Islet of Langerhans (tissue), 1 donor: ENCODE data around the gene RAF1.
"Not testable (repeated sequence)": the region's sequence is repeated elsewhere in the genome, so short reads cannot be mapped to it uniquely, and the experiment has no call there.

ENCODE experiments used
- FAIRE-seq: peaks from one replicate; lab custom pipeline; 2011; peaks lifted over from hg19 to GRCh38; lab: Jason Lieb, UNC

The RAF1 gene

DNA sequence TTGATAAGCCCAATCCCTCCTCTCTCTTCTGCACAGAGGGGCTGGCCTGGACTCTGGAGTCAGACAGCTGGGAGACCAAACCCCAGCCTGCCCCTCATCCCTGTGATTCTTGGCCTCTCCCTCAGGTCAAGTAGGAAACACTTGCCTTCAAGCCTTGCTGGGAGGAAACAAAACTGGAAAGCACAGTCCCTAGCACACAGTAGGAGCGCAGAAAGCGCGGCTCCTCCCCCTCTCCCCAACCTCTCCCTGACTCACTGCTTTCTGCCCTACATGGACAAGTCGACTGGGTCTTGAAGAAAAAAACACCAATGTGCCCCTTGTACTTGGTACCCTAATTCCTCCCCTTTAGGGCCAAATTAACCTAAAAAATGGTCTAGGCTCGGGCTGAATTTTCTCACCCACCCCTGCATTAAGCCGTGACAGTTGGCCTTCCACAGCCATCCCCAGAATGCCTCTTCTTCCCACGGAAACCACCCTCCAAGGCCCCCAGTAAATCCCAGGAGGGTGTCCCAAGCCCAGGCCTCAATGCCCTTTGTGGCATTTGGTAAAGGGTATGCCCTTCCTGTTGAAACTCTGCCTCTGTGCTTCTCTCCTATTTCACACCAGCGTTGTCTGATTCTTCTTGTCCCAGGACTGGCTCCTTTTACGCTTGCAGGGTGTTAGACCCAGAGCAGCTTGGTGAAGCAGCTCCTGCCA, 11.3 kb upstream of the RAF1 start:
- no peak for FAIRE-seq

DNA sequence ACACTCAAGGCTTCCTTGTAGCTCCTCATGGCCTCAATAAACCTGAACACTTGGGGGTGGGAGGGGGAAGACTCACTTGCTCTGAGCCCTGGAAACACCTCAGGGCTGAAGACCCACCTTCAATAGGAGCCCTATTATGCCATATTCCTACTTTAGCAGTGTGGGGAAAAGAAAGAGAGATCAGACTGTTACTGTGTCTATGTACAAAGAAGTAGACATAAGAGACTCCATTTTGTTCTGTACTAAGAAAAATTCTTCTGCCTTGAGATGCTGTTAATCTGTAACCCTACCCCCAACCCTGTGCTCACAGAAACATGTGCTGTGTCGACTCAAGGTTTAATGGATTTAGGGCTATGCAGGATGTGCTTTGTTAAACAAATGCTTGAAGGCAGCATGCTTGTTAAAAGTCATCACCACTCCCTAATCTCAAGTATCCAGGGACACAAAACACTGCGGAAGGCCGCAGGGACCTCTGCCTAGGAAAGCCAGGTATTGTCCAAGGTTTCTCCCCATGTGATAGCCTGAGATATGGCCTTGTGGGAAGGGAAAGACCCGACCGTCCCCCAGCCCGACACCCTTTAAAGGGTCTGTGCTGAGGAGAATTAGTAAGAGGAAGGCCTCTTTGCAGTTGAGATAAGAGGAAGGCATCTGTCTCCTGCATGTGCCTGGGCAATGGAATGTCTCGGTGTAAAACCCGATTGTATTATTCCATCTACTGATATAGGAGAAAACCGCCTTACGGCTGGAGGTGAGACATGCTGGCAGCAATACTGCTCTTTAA, 10.2 kb upstream of the RAF1 start:
- FAIRE-seq, result not testable (repeated sequence)

DNA sequence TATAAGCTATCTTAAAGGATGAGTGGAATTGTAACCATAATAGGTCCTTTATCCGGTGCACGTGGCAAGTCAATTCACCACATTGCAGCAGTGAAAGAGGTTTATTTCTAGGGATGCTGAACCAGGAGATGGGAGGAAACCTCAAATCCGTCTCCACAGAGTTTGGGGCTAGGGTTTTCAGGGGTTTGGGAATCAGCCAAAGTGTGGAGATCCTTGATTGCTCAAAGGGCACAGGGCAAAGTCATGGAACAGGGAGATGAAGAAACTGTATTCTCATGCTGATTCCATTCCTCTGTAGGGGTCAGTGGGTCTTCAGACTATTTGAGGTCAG, 7.2 kb upstream of the RAF1 start:
- FAIRE-seq, result no peak

DNA sequence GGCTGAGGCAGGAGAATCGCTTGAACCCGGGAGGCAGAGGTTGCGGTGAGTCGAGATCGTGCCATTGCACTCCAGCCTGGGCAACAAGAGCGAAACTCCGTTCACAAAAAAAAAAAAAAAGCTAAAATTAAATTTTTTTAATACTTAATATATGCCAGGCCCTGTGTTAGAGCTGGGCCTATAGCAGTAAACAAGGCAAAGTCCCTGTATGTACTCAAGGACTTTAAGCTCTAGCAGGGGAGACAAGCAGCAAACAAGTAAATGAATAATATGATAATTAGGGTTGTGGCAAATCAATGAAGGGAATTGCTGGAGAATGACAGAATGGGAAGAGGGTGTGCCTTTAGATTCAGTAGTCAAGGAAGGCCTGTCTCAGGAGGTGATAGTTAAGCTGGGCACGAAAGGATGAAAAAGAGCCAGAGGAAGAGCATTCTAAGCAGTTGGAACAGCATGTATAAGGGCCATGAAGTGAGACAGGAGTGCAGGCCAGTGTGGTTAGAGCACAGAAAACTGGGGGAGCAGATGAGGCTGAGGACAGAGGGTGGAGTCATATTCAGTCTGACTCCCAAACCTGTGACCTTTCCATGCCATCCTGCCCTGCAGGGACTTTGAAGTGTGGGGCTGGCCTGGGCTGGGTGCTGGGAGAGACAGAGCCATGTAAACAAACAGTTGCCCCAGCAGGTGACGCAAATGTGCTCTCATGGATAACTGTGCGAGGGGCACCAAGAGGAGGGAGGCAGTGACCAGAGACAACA, 6.6 kb upstream of the RAF1 start:
- no peak for FAIRE-seq

DNA sequence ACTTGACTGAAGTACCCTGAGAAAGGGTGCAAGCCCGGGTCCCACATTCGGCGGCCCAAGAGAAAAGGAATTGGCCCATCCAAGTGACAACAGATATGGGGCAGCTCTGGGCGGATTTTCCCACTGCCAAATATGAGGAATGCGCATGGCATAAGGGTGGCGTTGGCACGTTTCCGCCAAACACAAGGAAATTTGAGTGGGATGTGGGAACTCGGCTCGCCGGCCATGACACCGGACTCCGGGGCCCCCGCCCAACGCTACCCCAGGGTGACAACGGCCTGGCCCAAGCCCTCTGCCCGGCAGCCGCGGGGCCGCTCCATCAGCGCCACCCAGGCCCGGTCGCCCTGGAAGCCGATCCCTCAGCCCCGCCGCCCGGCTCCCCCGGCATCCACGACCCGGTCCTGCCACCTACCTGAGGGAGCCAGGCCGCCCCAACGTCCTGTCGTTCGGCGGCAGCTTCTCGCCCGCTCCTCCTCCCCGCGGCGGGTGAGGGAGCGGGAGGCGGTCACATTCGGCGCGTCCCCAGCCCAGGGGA, 449 bp downstream of the RAF1 start:
- FAIRE-seq, result no peak

DNA sequence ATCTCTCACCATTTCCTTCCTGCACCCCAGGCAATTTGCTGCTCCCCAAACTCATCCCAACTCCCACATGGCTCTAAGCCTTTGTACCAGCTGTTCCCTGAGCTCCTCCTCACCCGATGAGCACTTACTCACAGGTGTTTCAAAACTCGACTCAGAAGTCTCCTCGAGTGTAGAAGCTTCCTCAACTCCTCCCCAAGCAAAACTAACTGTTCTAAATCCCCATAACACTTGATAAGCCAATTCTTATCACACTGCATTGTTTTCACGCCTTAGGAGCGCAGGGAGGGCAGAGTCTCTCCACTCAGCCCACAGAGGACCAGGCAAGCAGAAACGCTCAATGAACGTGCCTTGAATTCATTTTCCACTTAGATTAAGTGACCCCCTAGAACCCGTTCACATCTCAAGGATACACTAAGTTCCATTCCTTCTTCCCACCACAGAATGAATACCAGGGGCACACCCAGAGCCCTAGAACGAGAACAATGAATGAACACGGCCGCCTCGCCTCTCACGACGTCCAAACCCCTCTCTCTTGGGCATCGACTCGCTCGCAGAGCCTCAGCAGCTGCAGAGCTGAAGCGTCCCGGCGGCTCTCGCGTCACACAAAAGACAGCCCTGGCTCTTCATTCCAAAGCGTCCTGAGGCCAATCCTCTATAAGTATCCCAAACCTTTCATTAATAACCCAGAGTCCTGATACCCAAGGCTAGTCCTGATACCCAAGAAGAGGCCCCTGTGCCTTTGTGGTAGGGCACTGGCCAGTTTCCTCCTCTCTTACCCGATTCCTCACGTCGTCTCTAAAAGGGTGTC, 1.1 kb downstream of the RAF1 start:
- no peak for FAIRE-seq

DNA sequence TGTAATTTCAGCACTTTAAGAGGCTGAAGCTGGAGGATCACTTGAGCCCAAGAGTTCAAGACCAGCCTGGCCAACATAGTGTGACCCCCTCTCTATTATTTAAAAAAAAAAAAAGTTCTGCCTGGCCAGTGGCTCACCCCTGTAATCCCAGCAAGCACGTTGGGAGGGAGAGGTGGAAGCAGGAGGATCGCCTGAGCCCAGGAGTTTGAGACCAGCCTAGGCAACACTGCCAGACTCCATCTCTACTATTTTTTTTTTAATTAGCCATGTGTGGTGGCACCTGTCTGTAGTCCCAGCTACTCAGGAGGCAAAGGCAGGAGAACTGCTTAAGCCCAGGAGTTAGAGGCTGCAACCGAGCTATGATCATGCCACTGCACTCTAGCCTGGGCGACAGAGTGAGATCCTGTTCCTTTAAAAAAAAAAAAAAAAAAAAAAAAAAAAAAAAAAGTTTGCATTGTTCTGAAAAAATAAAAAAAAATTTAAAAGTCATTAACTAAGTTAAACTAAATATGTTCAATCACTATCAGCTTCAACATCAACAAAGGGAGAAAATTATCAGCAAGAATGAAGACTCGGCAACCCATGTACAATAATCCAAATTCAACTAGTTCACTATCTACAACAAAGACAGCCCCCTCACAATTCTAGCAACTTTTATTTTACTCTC, 1.9 kb downstream of the RAF1 start:
- no peak for FAIRE-seq

DNA sequence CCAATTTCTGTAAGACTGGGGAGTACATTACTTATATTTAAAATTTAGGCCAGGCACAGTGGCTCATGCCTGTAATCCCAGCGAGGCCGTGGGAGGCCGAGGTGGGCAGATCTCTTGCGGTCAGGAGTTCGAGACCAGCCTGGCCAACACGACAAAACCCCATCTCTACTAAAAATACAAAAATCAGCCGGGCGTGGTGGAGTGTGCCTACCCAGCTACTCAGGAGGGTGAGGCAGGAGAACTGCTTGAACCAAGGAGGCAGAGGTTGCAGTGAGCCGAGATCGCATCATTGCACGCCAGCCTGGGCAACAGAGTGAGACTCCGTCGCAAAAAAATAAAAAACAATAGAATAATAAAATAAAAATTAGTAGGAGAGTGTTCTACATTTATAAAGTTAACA, 2.5 kb downstream of the RAF1 start:
- FAIRE-seq, result not testable (repeated sequence)

DNA sequence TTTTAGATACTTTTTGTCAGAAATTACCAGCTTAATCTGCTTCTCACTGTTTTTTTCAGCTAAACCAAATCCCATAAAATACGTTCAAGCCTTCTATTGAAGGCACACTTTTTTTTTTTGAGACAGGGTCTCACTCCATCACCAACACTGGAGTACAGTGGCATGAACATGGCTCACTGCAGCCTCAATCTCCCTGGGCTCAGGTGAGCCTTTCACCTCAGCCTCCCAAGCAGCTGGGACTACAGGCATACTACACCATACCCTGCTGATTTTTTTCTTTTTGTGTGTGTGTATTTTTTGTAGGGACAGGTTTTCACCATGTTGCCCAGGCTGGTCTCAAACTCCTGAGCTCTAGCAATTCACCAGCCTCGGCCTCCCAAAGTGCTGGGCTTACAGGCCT, 3.7 kb downstream of the RAF1 start:
- no peak for FAIRE-seq

DNA sequence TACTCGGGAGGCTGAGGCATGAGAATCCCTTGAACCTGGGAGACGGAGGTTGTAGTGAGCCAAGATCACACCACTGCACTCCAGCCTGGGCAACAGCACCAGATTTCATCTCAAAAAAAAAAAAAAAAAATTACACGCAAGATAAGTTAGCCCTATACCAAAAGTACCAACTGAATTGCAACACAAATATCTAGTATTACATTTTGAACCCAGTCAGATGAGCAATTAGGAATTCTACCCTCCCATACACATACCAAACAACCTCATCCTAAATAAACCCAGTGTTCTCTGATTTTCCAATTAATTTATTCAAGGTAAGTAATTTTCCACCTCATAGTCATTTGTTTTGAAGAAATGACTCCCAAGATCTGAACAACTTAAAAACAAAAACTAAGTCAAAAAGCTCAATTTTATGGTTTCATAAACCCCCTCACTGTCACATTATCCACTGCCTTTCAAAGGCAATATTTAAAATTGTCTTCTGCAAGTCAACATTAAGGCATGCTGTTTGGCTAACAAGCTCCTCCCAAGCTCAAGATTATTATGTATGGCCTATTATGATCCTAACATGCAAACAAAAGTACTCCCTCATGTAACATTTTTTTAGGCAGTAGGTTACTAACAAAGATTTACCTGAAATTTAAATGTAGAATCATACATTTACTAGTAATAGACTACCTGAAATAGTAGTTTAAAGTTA, 4.5 kb downstream of the RAF1 start:
- no peak for FAIRE-seq

DNA sequence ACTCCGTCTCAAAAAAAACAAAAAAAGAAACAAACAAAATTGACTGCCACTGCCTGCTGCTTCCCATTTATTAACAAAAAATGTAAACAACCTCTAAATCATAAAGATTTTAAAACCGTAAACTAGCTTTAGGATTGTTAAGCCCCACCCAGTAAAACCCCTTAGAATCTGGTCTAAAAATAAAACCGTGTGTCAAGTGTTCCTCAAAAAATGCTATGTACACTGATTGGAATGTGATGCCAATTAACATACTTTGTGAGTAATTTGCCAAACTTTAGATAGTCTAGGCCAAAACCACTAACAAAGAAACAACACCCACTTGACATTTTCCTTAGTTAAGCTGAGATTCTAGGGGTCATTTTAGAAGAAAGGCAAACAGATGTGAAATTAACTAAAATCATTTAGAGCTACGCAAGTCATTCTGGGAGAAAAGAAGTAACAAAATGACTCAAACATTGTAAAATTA, 5.3 kb downstream of the RAF1 start:
- no peak for FAIRE-seq

DNA sequence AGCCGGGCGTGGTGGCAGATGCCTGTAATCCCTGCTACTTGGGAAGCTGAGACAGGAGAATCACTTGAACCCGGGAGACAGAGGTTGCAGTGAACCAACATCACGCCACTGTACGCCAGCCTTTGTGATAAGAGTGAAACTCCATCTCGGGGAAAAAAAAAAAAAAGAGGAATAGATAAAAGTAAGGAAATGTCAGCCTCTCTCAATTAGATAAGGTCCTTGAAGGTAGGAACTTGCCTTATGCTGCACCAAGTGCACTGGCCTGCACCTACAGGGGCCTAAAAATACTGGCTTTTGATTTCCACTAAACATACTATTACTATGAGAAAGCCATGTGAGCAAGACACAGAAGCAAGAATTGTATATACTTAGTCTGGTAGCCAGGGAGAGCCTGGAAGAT, 7.1 kb downstream of the RAF1 start:
- no peak for FAIRE-seq

DNA sequence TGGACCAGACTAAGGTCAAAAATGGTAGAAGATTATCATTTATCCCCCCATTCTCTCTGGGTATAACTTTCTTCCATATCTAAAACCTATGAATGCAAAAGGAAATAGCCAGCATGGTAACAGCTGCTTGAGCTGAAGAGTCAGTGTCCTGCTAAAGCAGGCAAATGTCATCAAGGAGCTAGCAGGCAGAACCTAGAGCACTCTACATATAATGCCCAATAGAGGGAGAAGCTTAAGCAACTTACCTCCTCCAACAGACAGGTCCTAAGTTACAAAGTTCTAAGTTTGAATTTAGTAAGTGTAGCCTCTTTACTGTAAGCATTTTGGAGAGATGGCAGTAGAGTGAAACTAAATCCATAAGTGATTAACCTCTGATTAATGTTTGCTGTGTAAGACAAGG, 7.7 kb downstream of the RAF1 start:
- no peak for FAIRE-seq

DNA sequence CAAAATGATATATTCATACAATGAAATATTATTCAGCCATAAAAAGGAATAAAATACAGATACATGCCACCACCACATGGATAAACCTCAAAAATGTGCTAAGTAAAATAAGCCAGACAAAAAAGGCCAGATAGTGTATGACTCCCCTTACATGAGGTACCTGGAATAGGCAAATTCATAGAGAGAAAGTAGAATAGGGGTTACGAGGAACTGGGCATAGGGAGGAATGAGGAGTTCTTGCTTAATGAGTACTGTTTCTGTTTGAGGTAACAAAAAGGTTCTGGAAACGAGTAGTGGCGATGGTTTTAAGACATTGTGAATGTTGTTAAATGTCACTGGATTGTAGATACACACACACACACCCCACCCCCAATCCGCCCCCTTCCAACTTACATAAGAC, 8.2 kb downstream of the RAF1 start:
- no peak for FAIRE-seq

DNA sequence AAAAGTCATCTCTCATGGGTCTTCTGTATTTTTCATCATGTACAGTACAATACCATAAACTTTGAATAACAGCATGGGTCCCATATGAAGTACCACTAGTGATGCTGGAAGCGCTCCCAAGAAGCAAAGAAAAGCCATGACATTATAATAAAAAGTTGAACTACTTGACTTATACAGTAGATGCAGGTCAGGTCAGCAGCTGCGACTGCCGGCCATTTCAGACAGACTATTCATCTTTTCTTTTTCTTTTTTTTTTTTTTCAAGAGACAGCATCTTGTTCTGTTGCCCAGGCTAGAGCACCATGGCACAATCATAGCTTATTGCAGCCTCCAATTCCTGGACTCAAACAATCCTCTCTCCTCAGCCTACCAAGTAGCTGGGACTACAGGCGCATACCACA, 10.2 kb downstream of the RAF1 start:
- FAIRE-seq, result no peak

DNA sequence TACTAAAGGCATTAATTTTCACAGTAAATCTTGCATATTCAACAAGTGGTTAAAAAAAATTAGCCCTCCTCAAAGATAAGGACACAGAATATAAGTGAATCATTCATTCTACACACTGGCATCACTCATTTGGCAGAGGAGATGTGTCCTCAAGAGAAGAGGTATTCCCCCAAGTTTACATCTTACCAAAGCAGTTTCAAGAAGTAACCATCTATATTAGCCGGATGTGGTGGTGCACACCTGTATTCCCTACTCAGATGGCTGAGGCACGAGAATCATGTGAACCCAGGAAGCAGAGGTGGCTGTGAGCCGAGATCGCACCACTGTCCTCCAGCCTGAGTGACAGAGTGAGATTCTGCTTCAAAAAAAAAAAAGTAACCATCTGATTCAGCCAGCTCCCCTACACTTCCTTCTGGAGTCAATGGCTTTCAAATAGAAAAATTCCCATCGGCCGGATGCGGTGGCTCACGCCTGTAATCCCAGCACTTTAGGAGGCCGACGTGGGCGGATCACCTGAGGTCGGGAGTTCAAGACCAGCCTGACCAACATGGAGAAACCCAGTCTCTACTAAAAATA, 15.4 kb downstream of the RAF1 start:
- no peak for FAIRE-seq

DNA sequence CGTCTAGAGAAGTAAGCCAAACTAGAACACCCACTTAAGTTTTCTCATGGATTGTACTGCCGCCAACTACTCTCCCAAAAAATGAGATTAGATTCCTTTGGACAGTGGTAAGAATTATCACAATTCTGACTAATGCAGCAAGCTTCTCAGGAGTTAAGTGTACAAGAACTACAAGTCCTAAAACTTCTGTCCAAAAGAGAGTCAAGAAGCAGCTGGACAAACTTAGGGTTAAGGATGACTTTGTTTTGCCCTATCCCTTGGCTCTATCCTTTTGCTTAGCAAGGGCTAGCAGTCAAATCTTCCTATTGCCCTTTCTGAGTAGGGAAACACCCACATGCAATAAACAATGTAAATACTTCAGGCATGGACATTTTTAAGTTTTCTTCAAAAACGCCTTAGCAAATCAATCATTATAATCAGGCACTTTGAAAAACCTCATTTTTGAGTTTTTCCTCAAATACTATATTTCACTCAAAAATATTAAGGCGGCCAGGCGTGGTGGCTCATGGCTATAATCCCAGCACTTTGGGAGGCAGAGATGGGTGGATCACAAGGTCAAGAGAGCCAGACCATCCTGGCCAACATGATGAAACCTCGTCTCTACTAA, 19.5 kb downstream of the RAF1 start:
- FAIRE-seq, result no peak

DNA sequence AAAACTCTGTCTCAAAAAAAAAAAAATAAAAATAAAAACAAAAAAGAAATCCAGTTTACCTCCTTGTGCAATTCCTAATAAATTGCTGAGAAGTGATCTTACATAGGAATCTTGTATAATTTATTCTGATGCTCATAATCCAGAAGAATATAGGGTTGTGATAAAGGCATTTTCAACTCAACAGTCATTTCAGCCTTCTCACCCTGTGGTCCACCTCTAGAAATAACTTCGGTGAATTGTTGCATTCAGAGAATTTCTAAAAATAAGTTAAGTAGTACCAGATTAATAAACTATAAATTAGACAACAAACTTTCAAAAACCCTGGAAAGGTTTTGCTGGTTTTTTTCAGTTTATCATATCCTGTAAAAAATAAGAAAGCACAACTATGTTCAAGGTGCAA, 20.2 kb downstream of the RAF1 start:
- FAIRE-seq, result no peak

DNA sequence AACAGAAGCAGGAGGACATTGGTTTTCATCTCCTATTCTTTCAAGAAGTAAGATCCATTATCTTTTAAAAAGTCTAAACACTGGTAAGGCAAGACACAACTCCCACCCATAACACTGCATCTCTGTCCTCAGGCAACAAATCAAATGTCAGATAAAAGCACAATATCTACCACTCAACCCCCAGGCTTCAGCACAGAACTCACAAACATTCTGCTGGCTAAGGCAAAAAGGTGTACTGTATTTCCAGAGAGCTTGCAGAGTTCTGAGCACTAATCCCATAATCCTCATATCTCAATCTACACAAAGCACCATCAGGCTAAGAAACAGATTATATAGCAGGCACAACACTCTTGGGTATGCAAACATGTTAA, 20.9 kb downstream of the RAF1 start:
- no peak for FAIRE-seq

DNA sequence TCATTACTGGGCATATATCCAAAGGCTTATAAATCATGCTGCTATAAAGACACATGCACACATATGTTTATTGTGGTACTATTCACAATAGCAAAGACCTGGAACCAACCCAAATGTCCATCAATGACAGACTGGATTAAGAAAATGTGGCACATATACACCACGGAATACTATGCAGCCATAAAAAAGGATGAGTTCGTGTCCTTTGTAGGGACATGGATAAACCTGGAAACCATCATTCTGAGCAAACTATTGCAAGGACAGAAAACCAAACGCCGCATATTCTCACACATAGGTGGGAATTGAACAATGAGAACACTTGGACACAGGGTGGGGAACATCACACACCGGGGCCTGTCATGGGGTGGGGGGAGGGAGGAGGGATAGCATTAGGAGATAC, 23.1 kb downstream of the RAF1 start:
- FAIRE-seq, result not testable (repeated sequence)
